Peyer's patch (tissue), 4 donors: ENCODE measurements around the gene THBS1.
A peak's percentile ranks its signal among the peaks of the same experiment; 100 is the strongest.

Source experiments
- POLR2A ChIP-seq, 2 donors: fragments of 450-650 bp; IDR thresholded peaks; one replicate each; pipeline ENCODE4 v1.5.1; 2017; ENCODE audit warnings: antibody characterized with exemption in 2 of 2, mild to moderate bottlenecking in 2 of 2, moderate library complexity in 2 of 2
- TF ChIP-seq, protein P1 (sequence below), 6 experiments: fragments of 450-650 bp in 4 of 6; fragments of 200-600 bp in 2 of 6; sonication (generic) in 1 of 6; IDR thresholded peaks; one replicate each; pipeline ENCODE4 v1.5.1; 2017 to 2019; ENCODE audit warnings: antibody characterized with exemption in 6 of 6, mild to moderate bottlenecking in 3 of 6, moderate library complexity in 1 of 6

DNA sequence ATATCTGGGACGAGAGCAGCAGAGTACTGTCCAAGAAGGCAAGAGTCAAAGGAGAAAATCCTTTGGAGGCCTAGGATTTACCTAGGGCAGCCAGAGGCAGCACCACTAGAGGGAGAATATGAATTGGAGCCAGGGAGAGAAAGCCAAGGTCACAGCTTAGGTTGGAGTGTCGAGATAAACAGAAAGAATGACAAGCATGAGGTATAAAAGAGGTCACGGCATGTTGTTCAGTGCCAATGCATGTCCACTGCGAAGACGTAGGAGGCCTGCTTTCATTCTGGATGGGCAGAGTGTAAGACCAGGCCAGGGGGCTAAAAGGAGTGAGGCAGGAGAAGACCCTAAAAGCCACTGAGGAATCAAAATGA, 47.2 kb downstream of the THBS1 start:
- no peak for TF ChIP-seq POLR2A (IDR thresholded peaks at IDR 0.05)
- TF ChIP-seq, protein P1, sequence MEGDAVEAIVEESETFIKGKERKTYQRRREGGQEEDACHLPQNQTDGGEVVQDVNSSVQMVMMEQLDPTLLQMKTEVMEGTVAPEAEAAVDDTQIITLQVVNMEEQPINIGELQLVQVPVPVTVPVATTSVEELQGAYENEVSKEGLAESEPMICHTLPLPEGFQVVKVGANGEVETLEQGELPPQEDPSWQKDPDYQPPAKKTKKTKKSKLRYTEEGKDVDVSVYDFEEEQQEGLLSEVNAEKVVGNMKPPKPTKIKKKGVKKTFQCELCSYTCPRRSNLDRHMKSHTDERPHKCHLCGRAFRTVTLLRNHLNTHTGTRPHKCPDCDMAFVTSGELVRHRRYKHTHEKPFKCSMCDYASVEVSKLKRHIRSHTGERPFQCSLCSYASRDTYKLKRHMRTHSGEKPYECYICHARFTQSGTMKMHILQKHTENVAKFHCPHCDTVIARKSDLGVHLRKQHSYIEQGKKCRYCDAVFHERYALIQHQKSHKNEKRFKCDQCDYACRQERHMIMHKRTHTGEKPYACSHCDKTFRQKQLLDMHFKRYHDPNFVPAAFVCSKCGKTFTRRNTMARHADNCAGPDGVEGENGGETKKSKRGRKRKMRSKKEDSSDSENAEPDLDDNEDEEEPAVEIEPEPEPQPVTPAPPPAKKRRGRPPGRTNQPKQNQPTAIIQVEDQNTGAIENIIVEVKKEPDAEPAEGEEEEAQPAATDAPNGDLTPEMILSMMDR (IDR thresholded peaks at IDR 0.05): peak in 2 of 6 experiments; percentile 16 to 21
